Uterus (tissue), 2 donors: ENCODE measurements around the gene CSPG4.
"Not testable (repeated sequence)": the region's sequence is repeated elsewhere in the genome, so short reads cannot be mapped to it uniquely, and the experiment has no call there.

ENCODE experiments used
- CTCF ChIP-seq, 4 experiments: fragments of 200-600 bp in 2 of 4; fragments of 450-650 bp in 2 of 4; sonication (generic) in 2 of 4; IDR thresholded peaks; one replicate each; pipeline ENCODE4 v1.5.1; 2016 to 2019; ENCODE audit warnings: antibody characterized with exemption in 4 of 4, mild to moderate bottlenecking in 2 of 4, moderate library complexity in 1 of 4
- POLR2A ChIP-seq, 2 donors: fragments of 450-650 bp; IDR thresholded peaks; one replicate each; pipeline ENCODE4 v1.6.1; 2016; ENCODE audit warnings: antibody characterized with exemption in 2 of 2, mild to moderate bottlenecking in 1 of 2, moderate library complexity in 1 of 2

DNA sequence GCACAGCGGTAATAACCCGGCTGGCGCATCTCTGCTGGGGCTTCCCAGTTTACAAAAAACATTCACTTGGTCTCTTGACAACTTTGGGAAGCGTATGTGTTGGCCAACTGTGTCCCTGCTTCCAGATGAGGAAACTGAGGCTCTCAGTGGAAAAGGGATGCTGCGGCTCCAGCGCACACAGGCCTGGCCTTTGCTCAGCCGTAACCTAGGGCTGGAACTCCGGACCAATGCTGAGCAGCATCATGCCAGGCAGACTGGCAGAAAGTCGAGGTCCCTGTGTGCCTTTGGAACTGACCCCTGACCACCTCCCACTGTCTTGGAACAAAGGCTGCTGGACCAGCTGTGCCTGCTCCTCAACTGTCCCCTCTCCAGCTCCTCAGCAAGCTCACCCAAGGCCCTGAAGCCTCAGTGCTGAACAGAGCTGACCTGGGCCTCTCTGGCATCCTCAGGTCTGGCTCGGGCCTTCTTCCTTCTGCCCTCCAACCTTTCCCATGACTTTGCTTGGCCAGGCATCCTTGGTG lies 2.7 kb upstream of the CSPG4 start:
- TF ChIP-seq CTCF, POLR2A (IDR thresholded peaks at IDR 0.05): not testable (repeated sequence)
